GM08714 (cell line): ENCODE measurements around the gene LYPD8.

Source experiments
- H3K4me3 ChIP-seq: fragments of 200-500 bp; sonication (Bioruptor generic); 2 replicates; pipeline ENCODE4 v1.5.1; 2014; ENCODE audit warnings: mild to moderate bottlenecking, low read length, inconsistent platforms
- ZNF274 ChIP-seq: IDR thresholded peaks from 2 replicates; pipeline ENCODE4 v1.6.1; 2012; ENCODE audit warnings: mild to moderate bottlenecking, low read depth, low read length

Gene LYPD8

GRCh38 chr1:248696774-248697173, 58.8 kb downstream of the LYPD8 start:
- H3K4me3 ChIP-seq = no peak overlapping the region
- no peak for TF ChIP-seq ZNF274

DNA sequence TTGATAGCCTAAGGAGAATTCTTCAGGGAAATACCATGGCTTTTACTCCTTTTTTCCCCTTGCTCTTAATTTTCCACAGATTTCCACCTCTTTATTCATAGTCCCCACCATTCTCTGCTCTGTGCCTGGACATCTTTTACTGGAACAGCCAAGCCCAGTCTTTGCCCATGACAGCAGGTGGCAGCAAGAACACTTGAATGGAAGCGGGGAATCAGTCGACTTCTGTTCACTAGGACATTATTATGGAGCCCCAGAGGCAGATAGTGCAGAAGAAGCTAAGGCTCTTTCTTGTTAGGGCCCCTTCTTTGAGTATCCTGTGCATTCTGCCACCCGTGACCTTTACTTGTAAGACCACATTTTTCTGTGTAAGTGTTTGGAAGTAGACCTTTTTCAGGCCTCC, 59.3 kb downstream of the LYPD8 start:
- no peak for TF ChIP-seq ZNF274
- H3K4me3 ChIP-seq = no peak overlapping the region

GRCh38 chr1:248695451-248696132, 60.0 kb downstream of the LYPD8 start:
- no peak for TF ChIP-seq ZNF274
- no peak overlapping the region for H3K4me3 ChIP-seq

- H3K4me3 ChIP-seq = no peak overlapping the region
- TF ChIP-seq ZNF274 = no peak
These were observed 63.9 kb downstream of the LYPD8 start for GRCh38 chr1:248691567-248692155.
